HepG2 (cell line): Measurements from ENCODE around the gene INHBA. TPM values are rescaled to one million over a fixed set of nuclear protein-coding genes. Genes with fewer than 3 reads are reported as not detected.

Experiments
- ATAC-seq: fragments of 200-7000 bp; cut with Tn5 transposase; 3 replicates; pipeline ENCODE4 v1.9.1; 2020; ENCODE audit warnings: mild to moderate bottlenecking, moderate library complexity
- BruUV-seq: library from RNA; stranded (reverse); fragments of 400-500 nt; replicated peaks from 2 replicates; lab custom pipeline; 2021; lab: Mats Ljungman, UMichigan
- CTCF ChIA-PET: fragments of 300-600 bp; formaldehyde crosslinking; extraction: SDS; loops from one replicate; lab custom pipeline; 2021; ENCODE audit warnings: low total read pairs, inconsistent platforms, low intra/inter-chr PET ratio; lab: Yijun Ruan, JAX
- POLR2A ChIA-PET: fragments of 350-600 bp; sonication (Branson Sonifier 250); formaldehyde crosslinking; loops from one replicate; lab custom pipeline; 2020; ENCODE audit warnings: antibody characterized with exemption, inconsistent platforms; lab: Yijun Ruan, JAX
- DNase-seq: peaks from one replicate; pipeline ENCODE4 v3.0.0-alpha.2; 2015; ENCODE audit warnings: low spot score
- FAIRE-seq: peaks from 3 replicates; lab custom pipeline; 2011; peaks lifted over from hg19 to GRCh38; lab: Jason Lieb, UNC
- H2AFZ ChIP-seq: one replicate; pipeline ENCODE4 v1.6.1; 2011; ENCODE audit warnings: low read length, inconsistent platforms
- H3K27ac ChIP-seq: fragments of 300-600 bp; 3 replicates; pipeline ENCODE4 v1.8.0; 2011; ENCODE audit warnings: mixed run types, mild to moderate bottlenecking, mixed read lengths, low read length, inconsistent platforms; ENCODE audit not compliant: insufficient read depth; ENCODE audit errors: extremely low read length
- H3K27me3 ChIP-seq, 2 experiments: fragments of 200-600 bp in 1 of 2; 2 replicates in 1 of 2; 3 replicates in 1 of 2; pipeline versions ENCODE4 v1.6.0 to v1.8.0; 2011; ENCODE audit warnings: low read length in 2 of 2, mild to moderate bottlenecking in 2 of 2, moderate library complexity in 2 of 2, inconsistent platforms in 1 of 2; ENCODE audit not compliant: insufficient read depth in 2 of 2, control insufficient read depth in 1 of 2
- H3K36me3 ChIP-seq, 2 experiments: fragments of 200-600 bp in 1 of 2; replicated peaks in 1 of 2; 2 replicates in 1 of 2; 3 replicates in 1 of 2; pipeline versions ENCODE4 v1.5.1 to v1.8.0; 2011; ENCODE audit warnings: low read length in 2 of 2, inconsistent platforms in 1 of 2; ENCODE audit not compliant: insufficient read depth in 2 of 2, control insufficient read depth in 1 of 2
- H3K4me1 ChIP-seq: 2 replicates; pipeline ENCODE4 v1.5.1; 2012; ENCODE audit warnings: low read length, inconsistent platforms; ENCODE audit not compliant: insufficient read depth
- H3K4me2 ChIP-seq: 2 replicates; pipeline ENCODE4 v1.6.0; 2011; ENCODE audit warnings: low read depth, low read length, inconsistent platforms
- H3K4me3 ChIP-seq, 3 experiments: fragments of 200-600 bp in 1 of 3; sonication (generic), shearing (Covaris generic) in 1 of 3; replicated peaks in 1 of 3; 2 replicates each; pipeline ENCODE4 v1.5.1; 2011 to 2016; ENCODE audit warnings: low read length in 3 of 3, inconsistent platforms in 2 of 3, low read depth in 2 of 3, mild to moderate bottlenecking in 2 of 3, control low read depth in 1 of 3, mixed read lengths in 1 of 3; ENCODE audit not compliant: insufficient read depth in 1 of 3
- H3K79me2 ChIP-seq: one replicate; pipeline ENCODE4 v1.6.1; 2011; ENCODE audit warnings: low read length, inconsistent platforms; ENCODE audit not compliant: insufficient read depth
- H3K9ac ChIP-seq: 2 replicates; pipeline ENCODE4 v1.6.0; 2011; ENCODE audit warnings: mild to moderate bottlenecking, low read depth, low read length, inconsistent platforms; ENCODE audit not compliant: insufficient read depth
- H3K9me3 ChIP-seq: 2 replicates; pipeline ENCODE4 v1.5.1; 2012; ENCODE audit warnings: mild to moderate bottlenecking, low read length
- H4K20me1 ChIP-seq: 2 replicates; pipeline ENCODE4 v1.6.0; 2011; ENCODE audit warnings: inconsistent platforms, mild to moderate bottlenecking, low read length, moderate library complexity; ENCODE audit not compliant: insufficient read depth
- GRHL1 ChIP-seq: sonication (generic); formaldehyde crosslinking; conservative IDR thresholded peaks from 2 replicates; pipeline ENCODE4 v1.8.0; 2022; ENCODE audit warnings: missing genetic modification reagents
- HBP1 ChIP-seq: IDR thresholded peaks from 2 replicates; pipeline ENCODE4 v1.6.1; 2016; ENCODE audit warnings: low read depth, control low read depth
- HIC2 ChIP-seq: sonication (generic); formaldehyde crosslinking; IDR thresholded peaks from 2 replicates; pipeline ENCODE4 v1.9.0; 2022; ENCODE audit warnings: low read depth, missing genetic modification reagents
- HNRNPLL ChIP-seq: fragments of 200-400 bp; formaldehyde crosslinking; IDR thresholded peaks from 2 replicates; pipeline ENCODE4 v1.6.1; 2017; ENCODE audit warnings: mild to moderate bottlenecking, low read depth, low read length; ENCODE audit not compliant: poor library complexity, severe bottlenecking
- KLF12 ChIP-seq: sonication (generic); formaldehyde crosslinking; IDR thresholded peaks from 2 replicates; pipeline ENCODE4 v1.4.0; 2020; ENCODE audit warnings: missing genetic modification reagents, borderline replicate concordance
- PATZ1 ChIP-seq: sonication (generic); formaldehyde crosslinking; IDR thresholded peaks from 2 replicates; pipeline ENCODE4 v1.4.0; 2020; ENCODE audit warnings: missing genetic modification reagents
- PAX8 ChIP-seq: sonication (generic); formaldehyde crosslinking; IDR thresholded peaks from 2 replicates; pipeline ENCODE4 v1.8.0; 2022; ENCODE audit warnings: mild to moderate bottlenecking, missing genetic modification reagents, borderline replicate concordance
- PCBP1 ChIP-seq: fragments of 200-400 bp; formaldehyde crosslinking; IDR thresholded peaks from 2 replicates; pipeline ENCODE4 v1.6.1; 2017; ENCODE audit warnings: mild to moderate bottlenecking, low read depth, low read length, borderline replicate concordance
- SOX5 ChIP-seq: IDR thresholded peaks from 2 replicates; pipeline ENCODE4 v1.6.1; 2016; ENCODE audit warnings: borderline replicate concordance
- SOX6 ChIP-seq, 2 experiments: fragments of 450-650 bp in 1 of 2; sonication (generic) in 1 of 2; formaldehyde crosslinking in 1 of 2; IDR thresholded peaks; 2 replicates each; pipeline versions ENCODE4 v1.4.0 to v1.6.1; 2017 to 2020; ENCODE audit warnings: antibody characterized with exemption in 1 of 2, mild to moderate bottlenecking in 1 of 2, missing genetic modification reagents in 1 of 2
- THAP9 ChIP-seq: sonication (generic); formaldehyde crosslinking; IDR thresholded peaks from 2 replicates; pipeline ENCODE4; 2020; ENCODE audit warnings: missing genetic modification reagents, mild to moderate bottlenecking, borderline replicate concordance
- ZFX ChIP-seq: sonication (generic); formaldehyde crosslinking; IDR thresholded peaks from 2 replicates; pipeline ENCODE4 v1.4.0; 2020; ENCODE audit warnings: mild to moderate bottlenecking, low read depth, missing genetic modification reagents, moderate library complexity
- in situ Hi-C: cut with HindIII; loops from 2 replicates; pipeline ENCODE4 v1.10.0; 2017; ENCODE audit warnings: low pct_unique_long_range_greater_than_20kb; ENCODE audit not compliant: extremely low pct_ligation_motif_present
- intact Hi-C: fragments of 100-400 bp; cut with micrococcal nuclease; formaldehyde crosslinking; loops from one replicate; pipeline ENCODE4 v1.10.0; 2022; ENCODE audit not compliant: unreplicated experiment
- polyA plus RNA-seq, 8 experiments: library from polyadenylated mRNA; depleted of rRNA in 3 of 8; stranded (reverse) in 7 of 8; unstranded in 1 of 8; fragments of >200 nt; fragmentation: Illumina TruSeq in 4 of 8; extraction: Trizol in 4 of 8; gene quantifications; 2 replicates each; pipeline versions ENCODE4 v1.2.1 to v1.2.3, GENCODE V29; 2011 to 2016; ENCODE audit warnings: low read depth in 4 of 8, missing spikeins in 1 of 8, mixed read lengths in 1 of 8; ENCODE audit not compliant: insufficient read depth in 1 of 8
- total RNA-seq, 5 experiments: library from RNA; depleted of rRNA; stranded (reverse); fragments of >200 nt; fragmentation: Illumina TruSeq; extraction: Trizol; gene quantifications; 2 replicates each; pipeline ENCODE4 v1.2.3, GENCODE V29; 2016; ENCODE audit warnings: low read depth in 1 of 5

The INHBA gene
- total and polyA plus RNA-seq, 2 of the 13 experiments (the other 11 are each of a cell fraction or from before 2014, with no cell fraction given), result not detected

GRCh38 chr7:41674505-41675023 is 28.3 kb downstream of the INHBA start (continued):
- TF ChIP-seq HBP1 (no peak), PAX8 (CRISPR knock-in tag) (no peak), GRHL1 (CRISPR knock-in tag) (no peak), PCBP1 (no peak), ZFX (CRISPR knock-in tag) (no peak)

GRCh38 chr7:41661596-41661995 is 41.3 kb downstream of the INHBA start:
- no peak for ATAC-seq
- no peaks in the 10 kb centered on the region for H3K9me3 ChIP-seq
- no peak overlapping the region for H3K9ac ChIP-seq
- intact Hi-C loops (no loop called here), in situ Hi-C loops (no loop called here)
- H3K4me3 ChIP-seq, result no peak overlapping the region
- no peaks in the 10 kb centered on the region for H3K4me1 ChIP-seq
- BruUV-seq, result no TSS peak
- no peak for DNase-seq
- no peak overlapping the region for H2AFZ ChIP-seq
- no peak overlapping the region for H3K4me2 ChIP-seq
- CTCF ChIA-PET, result no interaction called here
- H3K27me3 ChIP-seq, result no peaks in the 10 kb centered on the region
- no peak overlapping the region for H3K27ac ChIP-seq
- FAIRE-seq, result no peak
- no peaks in the 10 kb centered on the region for H3K36me3 ChIP-seq
- POLR2A ChIA-PET, result no interaction called here
- H3K79me2 ChIP-seq, result no peaks in the 10 kb centered on the region
- H4K20me1 ChIP-seq, result no peaks in the 10 kb centered on the region; the same call in 1 of the 2 replicates
- no peak for TF ChIP-seq SOX5
- no peak for TF ChIP-seq THAP9
- no peak for TF ChIP-seq SOX6 (IDR thresholded peaks at IDR 0.05)
- TF ChIP-seq SOX6 (CRISPR knock-in tag; IDR thresholded peaks at IDR 0.05), result no peak
- TF ChIP-seq PATZ1 (CRISPR knock-in tag), result no peak
- TF ChIP-seq HNRNPLL, result no peak
- TF ChIP-seq KLF12, result no peak
- TF ChIP-seq HIC2 (CRISPR knock-in tag), result no peak
